BJ (cell line): ENCODE data around the gene ATP2A3. TPM values are rescaled to one million over a fixed set of nuclear protein-coding genes. Genes with fewer than 3 reads are reported as not detected.

Source experiments
- CTCF ChIA-PET: fragments of 350-600 bp; formaldehyde crosslinking; extraction: SDS; loops from one replicate; lab custom pipeline; 2021; ENCODE audit warnings: antibody characterized with exemption, inconsistent platforms; lab: Yijun Ruan, JAX
- POLR2A ChIA-PET: fragments of 300-600 bp; sonication (Branson Sonifier 250); formaldehyde crosslinking; extraction: SDS; loops from one replicate; lab custom pipeline; 2021; ENCODE audit warnings: antibody characterized with exemption; lab: Charles Lee
- DNase-seq: peaks from one replicate; pipeline ENCODE4 v3.0.0-alpha.2; 2011; ENCODE audit warnings: low read depth
- H3K27me3 ChIP-seq: 2 replicates; pipeline ENCODE4 v1.6.0; 2011; ENCODE audit warnings: low read length; ENCODE audit not compliant: control insufficient read depth, insufficient read depth
- H3K36me3 ChIP-seq: 2 replicates; pipeline ENCODE4 v1.5.1; 2011; ENCODE audit warnings: low read length; ENCODE audit not compliant: control insufficient read depth, insufficient read depth
- H3K4me3 ChIP-seq: 2 replicates; pipeline ENCODE4 v1.5.1; 2011; ENCODE audit warnings: low read depth, mild to moderate bottlenecking, control low read depth, low read length
- CTCF ChIP-seq: IDR thresholded peaks from 2 replicates; pipeline ENCODE4 v1.5.1; 2011; ENCODE audit warnings: low read depth, mild to moderate bottlenecking, control low read depth, inconsistent platforms, low read length, moderate library complexity; ENCODE audit not compliant: insufficient read depth
- polyA plus RNA-seq: library from polyadenylated mRNA; depleted of rRNA; stranded (reverse); fragments of >200 nt; gene quantifications from 2 replicates; pipeline ENCODE4 v1.2.3, GENCODE V29; 2011

ATP2A3 gene
- polyA plus RNA-seq, 1 experiment: 1.1 TPM

DNA sequence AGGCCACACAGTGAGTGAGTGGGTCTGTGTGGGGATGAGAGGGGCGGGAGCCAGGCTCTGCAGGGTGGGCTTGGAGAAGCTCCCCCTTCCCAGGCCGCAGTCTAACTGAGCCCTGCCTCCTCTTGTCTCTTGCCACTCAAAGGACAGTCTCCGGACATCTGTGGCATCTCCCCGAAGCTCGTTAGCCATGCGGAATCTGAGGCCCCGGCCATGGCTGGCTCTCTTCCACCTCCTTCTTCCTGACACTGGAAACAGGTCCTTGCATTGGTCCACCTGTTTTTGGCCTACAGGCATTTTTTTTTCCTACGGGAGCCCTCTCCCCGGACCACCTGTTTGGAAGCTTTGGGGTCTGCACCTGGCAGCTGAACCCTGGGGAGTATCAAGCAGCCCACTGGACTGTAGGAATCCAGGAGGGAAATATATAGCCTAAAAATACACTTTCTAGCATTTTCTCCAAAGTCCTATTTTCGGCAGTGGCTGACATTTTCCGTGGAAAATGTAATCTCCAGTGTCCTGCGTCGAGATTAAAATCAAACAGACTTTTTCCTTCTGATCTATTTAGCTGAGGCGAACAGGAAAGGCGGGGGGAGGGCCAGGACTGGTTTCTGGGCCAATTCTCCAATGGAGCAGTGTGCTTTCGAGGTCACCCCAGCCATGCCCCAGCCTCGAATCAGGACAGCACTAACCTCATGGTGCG is 9.1 kb downstream of the ATP2A3 start:
- H3K27me3 ChIP-seq: no peaks in the 10 kb centered on the region
- TF ChIP-seq CTCF: no peak
- ChIA-PET POLR2A (no interaction called here), CTCF (no interaction called here)
- no peak overlapping the region for H3K4me3 ChIP-seq
- DNase-seq: no peak
- no peaks in the 10 kb centered on the region for H3K36me3 ChIP-seq

GRCh38 chr17:3954086-3954485 is 10.2 kb downstream of the ATP2A3 start:
- ChIA-PET CTCF (no interaction called here), POLR2A (no interaction called here)
- DNase-seq: no peak
- Histone ChIP-seq H3K4me3 (no peak overlapping the region), H3K36me3 (no peaks in the 10 kb centered on the region), H3K27me3 (no peaks in the 10 kb centered on the region)
- no peak for TF ChIP-seq CTCF

DNA sequence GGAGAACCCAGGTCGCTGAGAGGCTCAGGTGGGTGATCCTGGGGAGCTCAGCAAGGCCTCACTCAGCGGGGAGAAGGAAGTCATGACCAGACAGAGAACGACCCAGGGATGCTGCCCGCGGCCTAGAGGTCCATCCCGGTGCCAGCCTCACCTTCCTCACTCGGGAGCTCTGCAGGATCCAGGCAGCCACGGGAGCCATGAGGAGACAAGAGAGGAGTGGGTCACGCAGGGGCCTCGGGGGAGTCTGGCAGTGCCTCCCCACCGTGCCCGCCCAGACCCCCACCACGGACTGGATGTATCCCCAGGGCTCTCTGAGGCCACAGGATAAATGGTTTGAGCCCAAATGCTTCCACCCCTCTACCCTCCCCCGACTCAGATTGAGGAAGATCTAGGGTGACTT is 10.7 kb downstream of the ATP2A3 start:
- no peak for TF ChIP-seq CTCF
- no peaks in the 10 kb centered on the region for H3K27me3 ChIP-seq
- POLR2A ChIA-PET: no interaction called here
- CTCF ChIA-PET: no interaction called here
- no peak for DNase-seq
- no peak overlapping the region for H3K4me3 ChIP-seq
- no peaks in the 10 kb centered on the region for H3K36me3 ChIP-seq

DNA sequence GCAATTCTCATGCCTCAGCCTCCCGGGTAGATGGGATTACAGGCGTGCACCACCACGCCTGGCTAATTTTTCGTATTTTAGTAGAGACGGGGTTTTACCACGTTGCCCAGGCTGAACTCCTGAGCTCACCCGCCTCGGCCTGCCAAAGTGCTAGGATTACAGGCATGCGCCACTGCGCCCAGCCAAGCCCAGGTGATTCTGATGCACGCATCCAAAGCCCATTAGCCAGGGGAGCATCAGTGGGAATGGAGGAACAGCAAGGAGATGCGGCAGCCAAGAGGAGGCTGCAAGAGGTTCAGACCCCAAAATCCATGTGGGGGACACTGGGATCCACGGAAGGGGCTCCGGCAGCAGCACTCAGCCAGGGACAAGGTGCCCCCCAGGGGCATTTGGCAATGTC is 12.1 kb downstream of the ATP2A3 start:
- CTCF ChIA-PET: no interaction called here

DNA sequence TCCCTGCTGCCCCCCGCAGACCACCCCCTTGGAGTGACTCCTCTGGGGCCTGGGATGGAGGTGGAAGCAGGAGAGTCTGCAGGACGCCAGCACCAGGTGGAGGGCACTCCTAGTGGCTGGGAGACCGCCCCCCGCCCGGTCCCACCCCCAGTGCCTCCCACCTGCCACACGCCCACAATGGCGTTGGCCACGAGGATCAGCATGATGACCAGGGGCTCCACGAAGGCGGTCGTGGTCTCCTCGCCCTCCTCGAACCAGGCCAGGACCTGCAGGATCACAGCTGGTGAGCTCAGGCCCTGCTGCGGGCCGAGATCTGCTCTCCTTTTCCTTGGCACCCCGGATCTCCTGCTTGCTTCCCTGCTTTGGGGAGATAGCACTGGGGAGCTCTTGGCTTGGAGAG is 12.8 kb downstream of the ATP2A3 start:
- H3K4me3 ChIP-seq: no peak overlapping the region
- DNase-seq: no peak
- no peaks in the 10 kb centered on the region for H3K27me3 ChIP-seq
- ChIA-PET CTCF (no interaction called here), POLR2A (no interaction called here)
- H3K36me3 ChIP-seq: no peaks in the 10 kb centered on the region
- TF ChIP-seq CTCF: no peak

More for the DNA sequence above, 12.1 kb downstream of the ATP2A3 start:
- no peaks in the 10 kb centered on the region for H3K36me3 ChIP-seq
- no peak for TF ChIP-seq CTCF
- no peak overlapping the region for H3K4me3 ChIP-seq
- no peaks in the 10 kb centered on the region for H3K27me3 ChIP-seq
- no peak for DNase-seq
- POLR2A ChIA-PET: no interaction called here
